ENCODE data around the gene SEC24A.
A peak's percentile ranks its signal among the peaks of the same experiment; 100 is the strongest.
"Not testable (repeated sequence)": the region's sequence is repeated elsewhere in the genome, so short reads cannot be mapped to it uniquely, and the experiment has no call there.

The SEC24A gene

DNA sequence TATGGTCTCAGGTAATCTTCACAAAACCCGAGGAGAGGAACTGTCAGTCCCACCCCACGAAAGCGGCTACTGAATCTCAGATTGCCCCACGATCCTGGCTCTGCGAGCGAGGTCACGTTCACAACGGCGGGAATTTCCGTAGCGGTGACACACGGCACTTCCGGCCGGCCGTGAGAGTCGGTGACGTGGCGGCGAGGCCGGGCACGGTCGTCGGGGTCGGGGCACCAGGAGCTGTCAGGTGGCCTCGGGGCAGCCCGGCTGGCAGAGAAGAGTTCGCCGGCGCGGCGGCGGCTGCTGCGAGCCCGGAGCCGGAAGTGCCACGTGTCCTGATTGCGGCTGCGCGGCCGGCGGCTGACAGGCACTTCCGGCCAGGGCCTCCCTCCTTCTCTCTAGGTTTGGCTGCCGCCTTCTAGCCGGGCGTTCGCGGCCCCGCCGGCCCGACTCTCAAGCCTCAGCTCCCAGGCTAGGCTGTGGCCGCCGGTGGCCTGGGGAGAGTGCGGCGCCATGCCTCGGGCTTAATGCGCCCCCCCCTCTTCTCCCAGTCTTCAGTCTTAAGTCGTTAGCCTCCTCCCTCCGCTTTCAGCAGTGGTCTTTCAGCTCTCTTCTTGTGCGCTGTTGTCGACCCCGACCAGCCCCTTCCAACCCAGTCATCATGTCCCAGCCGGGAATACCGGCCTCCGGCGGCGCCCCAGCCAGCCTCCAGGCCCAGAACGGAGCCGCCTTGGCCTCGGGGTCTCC lies at the start of gene SEC24A:
Gene SEC24A (plus strand): TSS at position 361 of the 738 bp plus-strand sequence. CDS start 292 bp downstream, at position 653.
- peak; percentile 67 for DNase-seq (ENCODE audit: low read depth, low spot score)

DNA sequence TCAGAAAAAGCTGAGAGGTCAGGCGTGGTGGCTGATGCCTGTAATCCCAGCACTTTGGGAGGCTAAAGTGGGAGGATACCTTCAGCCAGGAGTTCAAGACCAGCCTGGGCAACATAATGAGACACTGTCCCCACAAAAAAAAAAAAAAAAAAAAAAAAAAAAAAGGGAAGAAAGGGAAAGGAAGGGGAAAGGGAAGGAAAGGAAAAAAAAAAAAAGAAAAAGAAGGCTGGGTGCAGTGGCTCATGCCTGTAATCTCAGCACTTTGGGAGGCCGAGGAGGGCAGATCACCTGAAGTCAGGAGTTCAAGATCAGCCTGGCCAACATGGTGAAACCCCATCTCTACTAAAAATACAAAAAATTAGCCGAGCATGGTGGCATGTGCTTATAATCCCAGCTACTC lies 48.8 kb upstream of the SEC24A start:
- not testable (repeated sequence) for DNase-seq (ENCODE audit: low read depth, low spot score)

DNA sequence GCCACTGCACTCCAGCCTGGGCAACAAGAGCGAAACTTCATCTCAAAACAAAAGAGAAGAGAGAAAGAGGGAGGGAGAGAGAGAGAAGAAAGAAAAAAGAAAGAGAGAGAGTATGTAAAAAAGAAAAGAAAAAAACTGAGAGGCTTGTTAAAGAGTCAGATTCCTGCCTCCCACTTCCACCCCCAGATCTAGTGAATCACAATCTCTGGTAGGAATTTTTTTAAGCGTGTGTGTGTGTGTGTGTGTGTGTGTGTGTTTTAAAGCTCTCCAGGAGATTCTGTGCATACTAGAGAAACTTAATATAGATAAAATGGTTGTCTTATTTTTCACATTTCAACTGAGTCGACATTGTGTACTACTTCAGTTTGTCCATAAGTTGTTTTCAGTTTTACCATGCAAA lies 48.0 kb upstream of the SEC24A start:
- DNase-seq (ENCODE audit: low read depth, low spot score): no peak

DNA sequence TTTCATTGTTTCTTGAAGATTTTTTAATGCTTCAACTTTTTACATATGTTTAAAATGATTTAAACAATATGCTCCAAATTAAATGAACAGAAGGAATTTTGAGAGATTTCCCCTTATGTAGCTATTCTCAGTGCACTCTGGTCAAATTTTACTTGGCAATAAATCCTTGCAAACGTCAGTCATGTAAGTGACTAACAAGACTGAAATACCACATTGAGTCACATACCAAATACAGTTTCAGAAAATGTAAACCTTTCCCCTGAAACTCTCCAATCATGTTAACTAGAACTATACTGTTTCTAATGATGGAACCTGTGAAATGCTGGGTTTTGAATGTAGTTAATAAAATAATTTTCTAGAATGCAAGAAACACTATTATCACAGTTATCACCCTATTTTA lies 45.5 kb upstream of the SEC24A start:
- DNase-seq (ENCODE audit: low read depth, low spot score): no peak

DNA sequence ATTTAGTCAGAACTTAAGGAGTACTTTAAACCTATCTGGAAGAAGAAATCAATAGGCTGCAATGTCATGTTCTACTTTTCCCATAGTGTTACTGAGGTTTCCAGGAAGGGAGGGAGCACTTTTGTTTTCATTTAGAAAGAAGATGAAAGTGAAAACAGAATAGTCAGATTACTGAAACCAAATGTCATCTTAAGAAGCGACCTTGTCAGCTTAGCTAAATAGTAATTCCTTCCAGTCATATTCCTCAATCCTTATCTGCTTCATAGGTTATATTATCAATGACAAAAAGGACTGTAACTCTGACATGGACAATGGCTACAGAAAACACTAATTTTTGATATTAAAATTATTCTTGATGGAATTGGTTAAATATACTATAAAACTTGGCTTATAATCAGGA lies 43.7 kb upstream of the SEC24A start:
- no peak for DNase-seq (ENCODE audit: low read depth, low spot score)

DNA sequence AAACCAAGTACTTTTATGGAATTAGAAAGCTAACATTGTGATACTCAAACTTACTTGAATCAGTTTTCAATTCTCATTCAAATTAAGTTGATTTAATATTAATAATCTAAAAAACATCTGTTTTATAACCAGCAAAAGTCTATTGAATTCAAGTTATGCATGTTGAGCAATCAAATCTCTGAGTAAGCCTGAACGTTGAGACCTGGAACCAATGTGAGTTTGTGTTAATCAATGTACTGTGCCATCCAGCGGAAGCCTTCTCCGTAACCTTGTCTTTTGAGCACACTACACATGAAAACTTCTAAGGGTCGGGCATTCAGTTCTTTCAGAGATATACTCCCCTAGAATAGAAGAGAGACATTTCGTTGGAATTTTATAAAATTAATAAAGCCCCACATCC lies 41.9 kb upstream of the SEC24A start:
- no peak for DNase-seq (ENCODE audit: low read depth, low spot score)

DNA sequence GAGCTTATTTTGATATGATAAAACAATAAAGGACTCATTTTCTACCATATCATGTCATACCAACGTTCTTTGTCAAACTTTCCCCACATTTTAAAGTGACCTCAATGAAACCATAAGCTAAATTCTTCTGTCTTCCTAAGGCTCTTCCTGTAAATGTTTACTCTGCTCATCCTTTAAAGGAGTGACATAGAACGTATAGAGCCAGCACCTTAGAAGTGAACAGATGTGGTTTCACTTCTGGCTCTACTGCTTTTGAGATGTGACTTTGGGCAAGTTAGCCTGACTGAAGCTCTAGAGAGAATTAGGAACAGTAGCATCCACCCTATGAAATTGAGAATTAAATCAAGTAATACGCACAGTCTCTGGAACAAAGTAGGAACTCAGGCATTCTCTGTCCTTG lies 40.0 kb upstream of the SEC24A start:
- DNase-seq (ENCODE audit: low read depth, low spot score): no peak

DNA sequence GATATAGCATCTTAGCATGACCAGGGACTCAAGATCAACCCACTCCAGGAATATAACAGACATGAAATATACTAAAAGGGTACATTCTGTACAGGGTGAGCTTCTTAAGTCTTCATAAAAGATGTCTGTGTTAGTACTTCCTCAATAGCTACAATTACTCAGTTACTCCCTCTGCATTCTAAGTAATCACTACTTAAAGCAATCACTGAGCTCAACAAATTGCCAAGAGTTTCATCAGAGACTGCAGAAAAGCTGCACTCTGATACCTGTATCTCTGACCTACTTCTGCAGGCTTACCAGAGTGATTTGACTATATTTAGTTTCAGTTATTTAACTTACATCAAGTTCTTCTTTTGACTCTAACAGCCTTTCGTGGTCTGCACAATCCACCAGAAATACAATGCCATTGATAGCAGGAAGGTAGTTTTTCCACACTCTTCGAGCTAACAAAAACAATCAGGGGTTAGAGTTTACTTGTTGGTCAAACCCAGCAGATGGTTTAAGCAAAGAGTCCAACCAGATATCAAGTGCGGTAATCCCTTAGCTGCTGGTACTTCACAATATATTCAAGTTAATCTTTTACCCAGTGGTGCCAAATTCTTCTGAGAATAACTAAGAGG lies 39.2 kb upstream of the SEC24A start:
- no peak for DNase-seq (ENCODE audit: low read depth, low spot score)

DNA sequence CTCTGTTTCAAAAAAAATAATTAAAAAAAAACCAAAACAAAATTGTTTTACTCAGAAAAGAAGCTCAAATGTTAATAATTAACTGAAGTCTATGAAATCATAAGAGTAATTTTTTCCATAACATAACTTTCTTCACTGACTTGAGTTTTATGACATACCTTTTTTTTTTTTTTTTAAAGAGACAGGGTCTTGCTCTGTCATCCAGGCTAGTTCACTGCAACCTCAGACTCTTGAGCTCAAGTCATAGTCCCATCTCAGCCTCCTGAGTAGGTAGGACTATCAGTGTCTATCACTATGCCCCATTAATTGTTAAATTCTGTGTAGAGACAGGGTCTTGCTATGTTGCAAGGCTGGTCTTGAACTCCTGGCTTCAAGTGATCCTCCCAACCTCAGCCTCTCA lies 37.9 kb upstream of the SEC24A start:
- DNase-seq (ENCODE audit: low read depth, low spot score): no peak

DNA sequence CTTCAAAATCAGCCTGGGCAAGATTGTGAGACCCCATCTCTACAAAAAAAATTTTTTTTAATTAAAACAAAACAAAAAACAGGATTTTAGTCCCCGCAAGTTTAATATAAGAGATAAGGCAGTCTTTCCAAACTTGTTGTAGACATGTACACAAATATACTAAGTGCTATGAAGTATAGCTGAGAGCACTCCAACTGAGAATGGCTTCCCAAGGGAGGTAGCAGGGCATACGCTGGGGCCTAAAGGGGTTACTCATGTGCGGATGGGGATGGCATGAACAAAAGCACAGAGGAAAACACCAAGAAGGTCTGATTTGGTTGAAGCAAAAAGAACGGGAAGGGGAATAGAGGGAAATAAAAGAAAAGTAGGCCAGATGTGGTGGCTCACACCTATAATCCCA lies 37.1 kb upstream of the SEC24A start:
- DNase-seq (ENCODE audit: low read depth, low spot score): no peak

DNA sequence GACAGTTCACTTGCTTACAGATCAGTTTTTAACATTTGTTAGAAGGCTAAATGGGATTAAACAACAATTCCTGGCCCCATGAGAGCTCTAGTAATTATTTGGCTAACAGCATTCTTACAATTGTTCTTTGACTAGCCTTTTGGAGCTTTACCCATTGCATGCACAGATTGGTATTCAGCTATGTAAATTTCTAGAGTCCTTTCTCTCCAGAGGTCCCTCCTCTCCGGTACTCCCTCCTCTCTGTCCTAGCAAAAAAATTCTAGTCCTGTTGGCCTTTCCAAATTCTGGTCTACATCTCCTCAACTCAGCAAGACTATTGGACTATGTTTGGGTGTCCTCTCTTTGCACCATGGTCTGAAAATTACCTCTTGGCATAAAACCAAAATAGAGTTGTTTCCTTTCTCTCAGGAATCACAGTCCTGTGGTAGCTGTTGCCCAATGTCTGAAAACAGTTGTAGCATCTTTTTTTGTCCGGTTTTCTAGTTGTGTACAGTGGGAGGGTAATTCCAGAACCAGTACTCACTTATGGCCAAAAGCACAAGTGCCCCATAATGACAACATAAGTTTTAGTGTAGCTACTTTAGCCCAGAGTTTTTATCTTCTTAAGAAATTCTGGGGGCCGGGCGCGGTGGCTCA lies 34.0 kb upstream of the SEC24A start:
- no peak for DNase-seq (ENCODE audit: low read depth, low spot score)

DNA sequence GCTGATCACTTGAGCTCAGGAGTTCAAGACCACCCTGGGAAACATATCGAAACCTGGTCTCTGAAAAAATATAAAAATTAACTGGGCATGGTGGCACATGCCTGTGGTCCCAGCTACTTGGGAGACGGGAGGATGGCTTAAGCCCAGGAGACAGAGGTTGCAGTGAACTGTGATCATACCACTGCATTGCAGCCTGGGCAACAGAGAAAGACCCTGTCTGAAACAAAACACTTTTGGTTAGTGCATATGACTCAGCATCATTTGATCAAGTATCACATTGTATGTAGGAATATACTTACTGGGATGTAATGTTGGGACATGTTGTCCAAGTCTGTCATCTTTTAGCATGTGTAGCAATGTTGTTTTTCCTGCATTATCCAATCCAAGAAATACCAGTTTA lies 28.0 kb upstream of the SEC24A start:
- DNase-seq (ENCODE audit: low read depth, low spot score): no peak

DNA sequence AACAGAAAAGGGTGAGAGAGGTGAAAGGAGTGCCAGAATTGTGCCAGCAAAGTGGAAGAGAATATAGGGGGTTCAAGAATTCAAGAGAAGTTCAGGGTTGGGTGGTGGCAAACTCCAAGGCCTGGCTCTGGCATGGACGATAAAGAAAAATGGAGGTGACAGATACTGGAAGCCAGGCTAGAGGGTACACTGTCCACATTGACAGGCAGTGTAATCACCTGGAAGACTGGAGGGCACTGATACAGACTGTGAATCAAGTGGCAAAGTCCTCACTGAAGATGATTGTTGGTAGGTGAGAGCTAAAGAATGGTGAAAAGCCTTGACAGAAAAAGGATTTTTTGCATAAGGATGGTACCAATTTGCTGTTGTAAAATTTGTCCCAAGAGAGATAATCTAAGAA lies 23.0 kb upstream of the SEC24A start:
- no peak for DNase-seq (ENCODE audit: low read depth, low spot score)

DNA sequence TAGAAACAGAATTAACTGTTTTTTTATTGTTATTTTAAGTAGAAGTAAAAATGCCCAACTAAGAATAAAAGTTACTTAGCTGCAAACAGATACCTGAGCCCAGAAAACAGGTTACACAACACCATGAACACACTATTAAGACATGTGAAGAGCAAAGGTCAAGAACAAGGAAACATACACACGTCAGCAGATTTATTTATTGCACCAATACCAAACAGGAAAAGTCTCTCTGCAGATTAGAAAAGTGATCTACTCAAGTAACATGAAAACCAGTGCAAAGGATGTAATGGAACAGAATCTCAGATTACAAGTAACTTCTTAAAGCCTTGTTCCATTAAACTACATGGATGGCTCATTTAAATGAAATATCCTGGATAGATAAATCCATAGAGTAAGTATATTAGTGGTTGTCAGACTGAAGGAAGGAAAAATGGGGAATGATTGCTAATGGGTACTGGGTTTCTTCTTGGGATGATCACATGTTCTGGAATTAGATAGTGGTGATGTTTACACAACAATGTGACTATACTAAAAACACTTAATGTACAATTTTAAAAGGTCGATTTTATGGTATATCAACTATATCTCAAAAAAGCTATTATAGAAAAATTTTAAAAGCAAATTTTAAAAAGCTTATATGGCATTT lies 22.1 kb upstream of the SEC24A start:
- DNase-seq (ENCODE audit: low read depth, low spot score): no peak

DNA sequence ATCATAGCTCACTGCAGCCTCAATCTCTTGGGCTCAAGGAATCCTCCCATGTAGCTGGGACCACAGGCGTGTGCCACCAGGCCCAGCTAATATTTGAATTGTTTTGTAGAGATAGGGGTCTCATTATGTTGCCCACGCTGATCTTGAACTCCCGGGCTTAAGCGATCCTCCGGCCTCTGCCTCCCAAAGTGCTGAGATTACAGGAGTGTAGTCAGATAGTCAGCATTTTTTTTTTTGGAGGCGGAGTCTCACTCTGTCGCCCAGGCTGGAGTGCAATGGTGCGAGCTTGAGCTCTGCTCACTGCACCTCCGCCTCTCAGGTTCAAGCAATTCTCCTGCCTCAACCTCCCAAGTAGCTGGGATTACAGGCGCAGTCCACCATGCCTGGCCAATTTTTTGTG lies 14.4 kb upstream of the SEC24A start:
- DNase-seq (ENCODE audit: low read depth, low spot score): no peak

DNA sequence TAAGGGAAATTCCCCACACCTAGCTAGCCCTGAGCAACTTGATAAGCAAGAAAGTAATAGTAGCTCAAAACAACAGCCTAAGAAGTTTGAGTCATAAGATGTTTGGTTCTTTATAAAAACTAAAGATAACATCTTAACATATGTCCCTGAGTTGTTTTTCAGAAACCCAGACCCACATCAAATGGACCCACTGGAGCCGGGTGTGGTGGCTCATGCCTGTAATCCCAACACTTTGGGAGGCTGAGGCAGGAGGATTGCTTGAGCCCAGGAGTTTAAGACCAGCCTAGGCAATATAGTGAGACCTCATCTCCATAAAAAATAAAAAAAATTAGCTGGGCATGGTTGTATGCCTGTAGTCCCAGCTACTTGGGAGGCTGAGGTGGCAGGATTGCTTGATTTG lies 13.2 kb upstream of the SEC24A start:
- not testable (repeated sequence) for DNase-seq (ENCODE audit: low read depth, low spot score)

DNA sequence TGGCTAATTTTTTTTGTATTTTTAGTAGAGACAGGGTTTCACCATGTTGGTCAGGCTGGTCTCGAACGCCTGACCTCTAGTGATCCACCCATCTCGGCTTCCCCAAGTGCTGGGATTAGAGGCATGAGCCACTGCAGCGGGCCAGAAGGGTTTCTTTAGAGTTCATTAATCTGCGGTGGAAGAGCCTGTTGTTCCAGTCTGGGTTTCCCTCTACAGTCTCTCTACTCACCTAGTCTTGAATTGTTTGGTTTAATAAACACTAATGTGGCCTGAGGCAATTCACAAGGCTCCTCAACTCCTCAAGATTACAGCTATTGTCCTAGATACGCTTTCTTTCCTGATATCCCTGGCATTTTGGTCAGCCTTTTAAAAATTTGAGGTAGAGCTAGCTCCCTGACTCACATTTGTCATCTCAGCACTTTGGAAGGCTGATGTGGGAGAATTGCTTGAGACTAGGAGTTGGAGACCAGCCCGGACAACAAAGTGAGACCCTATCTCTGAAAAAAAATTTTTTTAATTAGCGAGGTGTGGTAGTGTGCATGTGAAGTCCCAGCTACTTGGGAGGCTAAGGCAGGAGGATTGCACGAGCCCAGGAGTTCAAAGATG lies 11.4 kb upstream of the SEC24A start:
- no peak for DNase-seq (ENCODE audit: low read depth, low spot score)

DNA sequence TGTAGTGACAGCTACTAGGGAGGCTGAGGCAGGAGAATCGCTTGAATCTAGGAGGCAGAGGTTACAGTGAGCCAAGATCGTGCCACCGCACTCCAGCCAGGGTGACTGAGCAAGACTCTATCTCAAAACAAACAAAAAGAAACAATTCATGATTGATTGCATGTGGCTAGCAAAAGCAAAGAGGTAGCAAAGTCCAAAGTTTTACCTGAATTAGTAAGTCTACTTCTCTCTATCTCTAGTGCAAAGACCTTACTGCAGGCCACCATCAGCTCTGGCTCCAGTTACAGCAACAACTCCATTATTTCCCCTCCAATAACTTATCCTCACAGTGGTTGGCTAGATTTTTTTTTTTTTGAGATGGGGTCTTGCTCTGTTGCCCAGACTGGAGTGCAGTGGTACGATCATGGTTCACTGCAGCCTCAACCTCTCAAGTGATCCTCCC lies 9.8 kb upstream of the SEC24A start:
- no peak for DNase-seq (ENCODE audit: low read depth, low spot score)

DNA sequence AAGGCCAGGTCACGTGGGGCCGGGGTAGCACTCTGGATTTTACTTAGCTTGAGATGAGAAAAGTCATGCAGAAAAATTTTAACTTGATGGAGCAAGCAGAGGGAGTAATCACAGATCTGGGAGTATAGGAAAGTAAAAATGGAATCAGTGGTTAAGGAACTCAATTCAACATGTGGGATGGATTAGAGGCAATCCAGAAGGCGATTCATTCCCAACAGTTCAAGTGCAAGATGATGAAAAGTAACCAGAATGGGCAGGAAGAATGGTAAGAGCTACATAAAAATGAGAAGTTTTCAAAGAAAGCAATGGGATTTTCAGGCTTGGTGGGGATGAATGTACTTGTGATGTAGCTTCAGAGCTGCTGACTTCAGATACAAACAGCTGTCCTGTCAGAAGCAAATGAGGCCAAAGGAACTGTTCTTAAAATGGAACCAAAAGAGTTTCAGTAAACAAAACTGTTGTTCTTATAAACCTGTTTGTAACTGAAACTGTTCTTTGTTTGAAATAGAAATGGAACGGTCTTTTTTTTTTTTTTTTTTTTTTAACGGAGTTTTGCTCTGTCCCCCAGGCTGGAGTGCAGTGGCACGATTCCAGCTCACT lies 5.6 kb upstream of the SEC24A start:
- DNase-seq (ENCODE audit: low read depth, low spot score): no peak

DNA sequence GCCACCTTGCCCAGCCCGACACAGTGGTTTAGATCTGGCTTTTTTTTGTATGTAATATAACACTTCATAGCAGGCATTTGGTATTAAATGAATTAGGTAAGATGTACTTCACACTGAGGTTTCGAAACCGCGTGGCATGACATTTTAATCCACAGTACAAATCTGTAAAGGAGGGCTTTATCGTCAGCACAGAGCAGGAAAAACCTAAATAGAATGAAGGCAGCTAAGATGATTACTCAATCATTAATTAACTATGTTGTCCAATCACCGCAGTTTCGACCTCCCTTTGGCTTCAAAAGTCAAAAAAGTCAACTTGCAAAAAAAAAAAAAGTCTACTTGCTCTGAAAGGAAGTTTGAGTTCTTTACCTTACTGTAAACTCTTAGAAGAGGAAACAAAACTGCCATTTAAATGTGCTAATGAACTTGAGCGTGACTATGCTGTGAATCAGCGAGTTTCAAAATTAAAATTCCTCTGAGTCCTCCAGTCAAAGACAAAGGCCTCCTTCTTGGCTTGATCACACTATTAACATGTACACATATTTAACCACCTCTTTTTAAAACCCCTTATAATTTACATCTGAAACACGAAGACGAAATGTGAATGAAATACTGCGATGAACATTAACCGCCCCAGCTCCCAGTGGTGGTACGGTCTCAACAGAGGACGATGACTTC lies 698 bp upstream of the SEC24A start:
- DNase-seq (ENCODE audit: low read depth, low spot score): no peak

DNA sequence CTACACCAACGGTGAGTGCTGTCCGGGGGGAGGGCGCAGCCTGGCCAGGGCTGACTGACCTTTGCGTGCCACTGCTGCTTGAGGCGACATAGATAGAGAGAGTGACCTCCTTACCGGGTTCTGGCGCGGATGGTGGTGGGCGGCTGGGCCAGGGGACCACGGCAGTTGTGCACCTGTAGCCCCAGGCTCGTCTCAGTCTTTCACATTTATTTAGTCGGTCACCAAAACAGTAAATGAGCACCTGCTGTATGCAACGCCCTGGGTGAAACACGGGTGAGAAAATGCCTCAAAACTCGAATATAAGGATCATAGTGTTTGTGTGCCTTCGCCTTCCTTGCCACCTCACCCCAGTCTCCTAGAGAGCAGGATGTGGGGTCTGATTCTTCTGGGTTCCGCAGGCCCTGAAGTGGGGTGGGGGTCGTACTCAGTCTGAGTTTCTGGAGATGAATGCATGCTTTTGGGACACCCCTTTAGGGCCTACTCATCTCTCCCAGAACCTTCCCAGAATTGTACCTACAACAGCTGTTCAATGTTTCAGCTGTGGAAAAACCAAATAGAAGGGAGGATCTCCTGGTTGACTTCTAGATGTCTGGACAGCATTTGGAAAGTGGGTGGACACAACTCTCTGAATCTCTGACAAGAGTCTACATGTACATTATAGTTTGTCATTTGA lies 714 bp downstream of the SEC24A start:
- DNase-seq (ENCODE audit: low read depth, low spot score): no peak

Measured in activated naive CD8-positive, alpha-beta T cell treated with anti-CD3 and anti-CD28 coated beads, Interleukin-2, amount 50 U/mL, for 16 hours (primary cell).